IPS-18a (cell line): Measurements from ENCODE around the gene CMIP.

Experiments
- H3K27ac ChIP-seq: one replicate; pipeline ENCODE4 v1.5.1; 2013; ENCODE audit warnings: low read length
- H3K27me3 ChIP-seq: one replicate; pipeline ENCODE4 v1.6.1; 2013; ENCODE audit warnings: mild to moderate bottlenecking, low read length; ENCODE audit not compliant: control insufficient read depth, insufficient read depth
- H3K36me3 ChIP-seq: one replicate; pipeline ENCODE4 v1.6.1; 2013; ENCODE audit warnings: low read depth, low read length; ENCODE audit not compliant: control insufficient read depth
- H3K4me1 ChIP-seq: one replicate; pipeline ENCODE4 v1.6.1; 2013; ENCODE audit warnings: low read depth, low read length; ENCODE audit not compliant: control insufficient read depth
- H3K4me3 ChIP-seq: one replicate; pipeline ENCODE4 v1.5.1; 2013; ENCODE audit warnings: low read length
- H3K9ac ChIP-seq: one replicate; pipeline ENCODE4 v1.6.1; 2013; ENCODE audit warnings: mild to moderate bottlenecking, low read length, moderate library complexity
- H3K9me3 ChIP-seq: one replicate; pipeline ENCODE4 v1.6.1; 2013; ENCODE audit warnings: low read depth, low read length; ENCODE audit not compliant: control insufficient read depth

The CMIP gene

DNA sequence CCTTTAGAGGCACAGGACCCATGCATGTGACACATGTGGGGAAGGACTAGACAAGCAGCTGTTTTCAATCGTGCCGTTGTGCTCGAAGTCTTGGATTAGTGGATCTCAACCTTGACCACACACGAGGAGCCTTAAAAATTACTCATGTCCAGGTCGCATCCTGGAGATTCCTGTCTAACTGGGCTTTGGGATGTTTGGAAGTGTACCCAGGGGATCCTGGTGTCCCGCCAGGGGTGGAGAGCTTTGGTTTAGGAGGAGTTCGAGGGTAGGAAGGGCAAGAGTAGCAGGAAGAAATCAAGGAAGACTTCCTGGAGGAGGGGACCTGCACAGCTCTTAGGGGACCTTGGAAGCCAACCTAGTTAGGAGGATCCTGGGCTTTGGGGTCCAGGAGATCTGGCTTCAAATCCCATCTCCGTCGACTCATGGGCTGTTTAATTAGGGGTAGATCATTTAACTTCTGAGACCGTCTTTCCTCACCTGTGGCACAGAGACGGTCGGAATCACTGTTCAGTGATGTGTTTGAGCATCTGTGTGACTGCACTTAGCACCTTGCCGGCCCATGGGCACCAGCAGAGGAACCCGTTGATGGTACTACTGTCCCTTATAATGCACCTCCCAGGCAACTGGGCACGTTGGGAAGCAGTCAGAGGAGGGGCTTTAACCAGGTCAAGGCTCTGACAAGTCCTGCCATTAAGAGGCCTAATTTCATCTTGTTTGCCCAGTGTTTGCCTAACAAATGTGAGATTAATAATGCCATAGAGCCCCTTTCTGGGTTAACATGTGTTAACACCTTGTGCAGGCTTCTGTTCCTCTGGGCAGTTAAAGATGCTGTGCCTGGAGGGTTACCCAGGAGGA, 232.5 kb downstream of the CMIP start:
- Histone ChIP-seq H3K27me3 (no peaks in the 10 kb centered on the region), H3K9ac (no peak overlapping the region), H3K4me1 (no peaks in the 10 kb centered on the region), H3K9me3 (no peaks in the 10 kb centered on the region), H3K27ac (no peak overlapping the region), H3K36me3 (peaks cover 11% of the 10 kb centered on the region), H3K4me3 (no peak overlapping the region)

- Histone ChIP-seq H3K27me3 (no peaks in the 10 kb centered on the region), H3K4me1 (no peaks in the 10 kb centered on the region), H3K27ac (no peak overlapping the region), H3K9ac (no peak overlapping the region), H3K36me3 (peaks cover 8% of the 10 kb centered on the region), H3K9me3 (no peaks in the 10 kb centered on the region), H3K4me3 (no peak overlapping the region)
Observed at GRCh38 chr16:81678326-81679095, 233.9 kb downstream of the CMIP start.

DNA sequence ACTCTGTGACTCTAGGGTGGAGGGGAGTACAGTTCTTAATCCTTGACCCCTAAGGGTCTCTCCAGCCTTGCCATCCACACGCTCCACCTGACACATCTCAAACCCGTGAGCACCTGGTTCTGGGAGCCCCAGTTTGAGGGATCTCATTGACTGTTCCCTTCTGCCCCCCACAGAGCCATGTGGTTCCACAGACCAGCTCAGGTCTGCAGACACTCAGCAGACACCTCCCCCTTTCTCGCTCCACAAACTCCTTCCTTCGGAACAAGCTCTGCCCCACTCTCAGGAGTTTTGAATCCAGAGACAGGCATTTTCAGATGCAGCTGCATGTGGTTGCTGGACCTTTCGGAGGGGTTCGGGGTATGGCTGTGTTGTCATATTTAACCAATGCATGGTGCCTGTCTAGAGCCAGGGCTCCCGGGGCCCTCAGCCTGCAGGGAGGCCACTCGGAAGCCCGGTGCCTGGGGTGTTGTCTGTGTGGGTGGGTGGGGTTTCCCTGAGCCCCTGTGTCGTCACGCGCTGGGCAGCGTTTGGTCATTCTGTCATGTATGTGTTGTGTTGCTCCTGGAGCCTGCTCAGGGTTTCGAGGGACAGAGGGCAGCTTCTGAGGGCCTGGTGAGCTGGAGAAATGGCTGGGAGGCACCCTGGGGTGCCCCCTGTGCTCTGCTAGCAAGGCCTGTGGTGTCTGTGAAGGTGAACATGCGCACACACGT, 235.3 kb downstream of the CMIP start:
- no peak overlapping the region for H3K9ac ChIP-seq
- no peaks in the 10 kb centered on the region for H3K9me3 ChIP-seq
- H3K27me3 ChIP-seq: no peaks in the 10 kb centered on the region
- H3K4me3 ChIP-seq: no peak overlapping the region
- H3K4me1 ChIP-seq: no peaks in the 10 kb centered on the region
- H3K36me3 ChIP-seq: peaks cover 8% of the 10 kb centered on the region
- H3K27ac ChIP-seq: no peak overlapping the region

- Histone ChIP-seq H3K9me3 (no peaks in the 10 kb centered on the region), H3K27me3 (no peaks in the 10 kb centered on the region), H3K4me1 (no peaks in the 10 kb centered on the region), H3K27ac (no peak overlapping the region), H3K4me3 (no peak overlapping the region), H3K9ac (no peak overlapping the region), H3K36me3 (peaks cover 8% of the 10 kb centered on the region)
Observed at GRCh38 chr16:81680444-81681275, 236.1 kb downstream of the CMIP start.

DNA sequence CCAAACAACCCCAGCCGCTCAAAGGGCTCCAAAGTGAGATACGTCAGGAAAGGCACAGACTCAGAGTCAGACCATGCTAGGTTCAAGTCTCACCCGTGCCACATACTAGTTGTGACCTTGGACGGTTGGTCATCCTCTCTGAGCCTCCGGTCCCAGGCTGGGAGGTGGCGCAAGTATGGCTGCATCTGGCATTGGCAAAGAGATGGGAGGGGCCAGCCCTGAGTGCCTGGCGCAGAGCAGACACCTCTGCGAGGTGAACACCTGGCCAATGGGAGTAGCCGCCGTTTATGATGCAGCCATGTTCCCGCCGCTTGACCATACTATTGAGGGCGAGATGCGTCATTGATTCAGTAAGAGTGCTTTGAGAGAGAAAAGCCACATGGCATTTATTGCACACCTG, 236.7 kb downstream of the CMIP start:
- peaks cover 8% of the 10 kb centered on the region for H3K36me3 ChIP-seq
- H3K4me3 ChIP-seq: no peak overlapping the region
- no peaks in the 10 kb centered on the region for H3K27me3 ChIP-seq
- no peaks in the 10 kb centered on the region for H3K4me1 ChIP-seq
- H3K27ac ChIP-seq: no peak overlapping the region
- H3K9ac ChIP-seq: no peak overlapping the region
- no peaks in the 10 kb centered on the region for H3K9me3 ChIP-seq

- Histone ChIP-seq H3K9me3 (no peaks in the 10 kb centered on the region), H3K36me3 (peaks cover under 1% of the 10 kb centered on the region), H3K4me1 (no peaks in the 10 kb centered on the region), H3K27me3 (no peaks in the 10 kb centered on the region), H3K4me3 (no peak overlapping the region), H3K9ac (no peak overlapping the region), H3K27ac (no peak overlapping the region)
Observed at GRCh38 chr16:81684242-81684837, 239.7 kb downstream of the CMIP start.

GRCh38 chr16:81684901-81685300, 240.3 kb downstream of the CMIP start:
- H3K4me3 ChIP-seq: no peak overlapping the region
- no peaks in the 10 kb centered on the region for H3K4me1 ChIP-seq
- H3K36me3 ChIP-seq: no peaks in the 10 kb centered on the region
- no peaks in the 10 kb centered on the region for H3K27me3 ChIP-seq
- no peak overlapping the region for H3K27ac ChIP-seq
- H3K9me3 ChIP-seq: no peaks in the 10 kb centered on the region
- H3K9ac ChIP-seq: no peak overlapping the region

- H3K27me3 ChIP-seq: no peaks in the 10 kb centered on the region
- no peaks in the 10 kb centered on the region for H3K36me3 ChIP-seq
- no peak overlapping the region for H3K9ac ChIP-seq
- H3K27ac ChIP-seq: no peak overlapping the region
- H3K4me1 ChIP-seq: no peaks in the 10 kb centered on the region
- H3K9me3 ChIP-seq: no peaks in the 10 kb centered on the region
- no peak overlapping the region for H3K4me3 ChIP-seq
Observed at GRCh38 chr16:81686391-81687130, 242.0 kb downstream of the CMIP start.

GRCh38 chr16:81687131-81687456, 242.5 kb downstream of the CMIP start:
- Histone ChIP-seq H3K9ac (no peak overlapping the region), H3K4me3 (no peak overlapping the region), H3K27me3 (no peaks in the 10 kb centered on the region), H3K27ac (no peak overlapping the region), H3K9me3 (no peaks in the 10 kb centered on the region), H3K4me1 (no peaks in the 10 kb centered on the region), H3K36me3 (peaks cover 2% of the 10 kb centered on the region)

GRCh38 chr16:81688182-81688581, 243.6 kb downstream of the CMIP start:
- H3K4me3 ChIP-seq: no peak overlapping the region
- no peak overlapping the region for H3K27ac ChIP-seq

More at GRCh38 chr16:81688182-81688581, 243.6 kb downstream of the CMIP start:
- no peak overlapping the region for H3K9ac ChIP-seq
- no peaks in the 10 kb centered on the region for H3K4me1 ChIP-seq
- H3K36me3 ChIP-seq: peaks cover 6% of the 10 kb centered on the region
- no peaks in the 10 kb centered on the region for H3K27me3 ChIP-seq
- no peaks in the 10 kb centered on the region for H3K9me3 ChIP-seq
